ENCODE measurements around the gene SNX10. TPM values are rescaled to one million over a fixed set of nuclear protein-coding genes. Genes with fewer than 3 reads are reported as not detected.

Gene SNX10
- polyA plus RNA-seq, 3 donors, result 18.1 to 21.4 (median 19.7) TPM

- DNase-seq (ENCODE audit: low read depth in 3 of 3, low spot score in 2 of 3), result no peak
These were observed 3.9 kb downstream of the SNX10 start for GRCh38 chr7:26295586-26295985.

- DNase-seq (ENCODE audit: low read depth in 3 of 3, low spot score in 2 of 3), result no peak
These were observed 6.9 kb downstream of the SNX10 start for GRCh38 chr7:26298472-26299058.

GRCh38 chr7:26305090-26305868, 13.6 kb downstream of the SNX10 start:
- no peak for DNase-seq (ENCODE audit: low read depth in 3 of 3, low spot score in 2 of 3)

GRCh38 chr7:26305869-26306665, 14.4 kb downstream of the SNX10 start:
- no peak for DNase-seq (ENCODE audit: low read depth in 3 of 3, low spot score in 2 of 3)

- no peak for DNase-seq (ENCODE audit: low read depth in 3 of 3, low spot score in 2 of 3)
These were observed 15.1 kb downstream of the SNX10 start for GRCh38 chr7:26306790-26307189.

GRCh38 chr7:26307226-26307625, 15.6 kb downstream of the SNX10 start:
- no peak for DNase-seq (ENCODE audit: low read depth in 3 of 3, low spot score in 2 of 3)

- no peak for DNase-seq (ENCODE audit: low read depth in 3 of 3, low spot score in 2 of 3)
These were observed 16.1 kb downstream of the SNX10 start for GRCh38 chr7:26307791-26308190.

- DNase-seq (ENCODE audit: low read depth in 3 of 3, low spot score in 2 of 3), result no peak
These were observed 16.9 kb downstream of the SNX10 start for GRCh38 chr7:26308551-26308950.

GRCh38 chr7:26309089-26309488, 17.4 kb downstream of the SNX10 start:
- DNase-seq (ENCODE audit: low read depth in 3 of 3, low spot score in 2 of 3), result no peak

- DNase-seq (ENCODE audit: low read depth in 3 of 3, low spot score in 2 of 3), result no peak
These were observed 20.1 kb downstream of the SNX10 start for GRCh38 chr7:26311798-26312197.

- no peak for DNase-seq (ENCODE audit: low read depth in 3 of 3, low spot score in 2 of 3)
These were observed 25.5 kb downstream of the SNX10 start for GRCh38 chr7:26317211-26317610.

GRCh38 chr7:26318921-26319320, 27.3 kb downstream of the SNX10 start:
- no peak for DNase-seq (ENCODE audit: low read depth in 3 of 3, low spot score in 2 of 3)

GRCh38 chr7:26319636-26320035, 28.0 kb downstream of the SNX10 start:
- no peak for DNase-seq (ENCODE audit: low read depth in 3 of 3, low spot score in 2 of 3)

GRCh38 chr7:26320878-26321277, 29.2 kb downstream of the SNX10 start:
- no peak for DNase-seq (ENCODE audit: low read depth in 3 of 3, low spot score in 2 of 3)

GRCh38 chr7:26321435-26321834, 29.8 kb downstream of the SNX10 start:
- DNase-seq (ENCODE audit: low read depth in 3 of 3, low spot score in 2 of 3), result no peak

- no peak for DNase-seq (ENCODE audit: low read depth in 3 of 3, low spot score in 2 of 3)
These were observed 34.5 kb downstream of the SNX10 start for GRCh38 chr7:26326211-26326610.

- DNase-seq (ENCODE audit: low read depth in 3 of 3, low spot score in 2 of 3), result no peak
These were observed 37.1 kb downstream of the SNX10 start for GRCh38 chr7:26328498-26329390.

GRCh38 chr7:26329520-26330255, 38.0 kb downstream of the SNX10 start:
- no peak for DNase-seq (ENCODE audit: low read depth in 3 of 3, low spot score in 2 of 3)

GRCh38 chr7:26331113-26331512, 39.5 kb downstream of the SNX10 start:
- no peak for DNase-seq (ENCODE audit: low read depth in 3 of 3, low spot score in 2 of 3)

- no peak for DNase-seq (ENCODE audit: low read depth in 3 of 3, low spot score in 2 of 3)
These were observed 40.1 kb downstream of the SNX10 start for GRCh38 chr7:26331789-26332188.

Measured in right renal cortex interstitium (tissue), 3 donors.